HG03097 (cell line): ENCODE results near the gene ZC3HAV1.
"Not testable (repeated sequence)": the region's sequence is repeated elsewhere in the genome, so short reads cannot be mapped to it uniquely, and the experiment has no call there.

Experiments
- ATAC-seq: cut with Tn5 transposase; IDR thresholded peaks from one replicate; pipeline ENCODE4 v1.9.1; 2021; ENCODE audit not compliant: unreplicated experiment, low FRiP score

The ZC3HAV1 gene

DNA sequence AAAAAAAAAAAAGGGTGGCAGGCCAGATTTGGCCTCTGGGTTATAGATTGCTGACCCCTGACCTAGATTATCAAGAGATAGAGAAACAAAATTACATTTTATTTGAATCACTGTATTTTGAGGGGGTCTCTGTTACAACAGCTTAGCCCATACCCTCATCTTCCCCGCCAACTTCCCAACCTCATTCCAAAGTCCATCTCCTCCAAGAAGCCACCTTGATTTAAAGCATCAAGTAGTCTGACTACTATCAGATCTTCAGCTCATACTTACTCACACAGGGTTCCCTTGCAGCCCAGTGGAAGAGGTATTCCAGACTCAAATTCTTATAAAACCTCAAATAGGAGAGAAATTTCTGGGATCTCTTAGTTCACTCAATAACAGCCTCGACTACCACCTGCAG lies 20.4 kb downstream of the ZC3HAV1 start:
- no peak for ATAC-seq

DNA sequence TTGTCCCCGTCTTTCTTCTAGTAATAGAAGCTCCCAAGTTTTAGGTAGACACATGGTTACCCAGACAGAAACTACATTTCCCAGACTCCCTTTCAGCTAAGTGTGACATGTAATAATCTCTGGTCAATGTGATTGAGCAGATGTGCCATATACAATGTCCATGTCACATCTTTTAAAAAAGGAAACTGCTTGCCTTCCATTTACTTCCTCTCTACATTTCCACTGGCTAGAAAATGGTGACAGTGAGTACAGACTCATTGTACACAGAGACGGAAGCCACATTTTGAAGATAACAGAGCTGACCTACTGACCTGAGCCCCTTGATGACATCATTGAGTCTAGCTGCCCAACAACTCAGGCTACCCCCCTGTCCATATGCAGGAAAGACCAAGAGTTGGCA lies 21.3 kb downstream of the ZC3HAV1 start:
- no peak for ATAC-seq

DNA sequence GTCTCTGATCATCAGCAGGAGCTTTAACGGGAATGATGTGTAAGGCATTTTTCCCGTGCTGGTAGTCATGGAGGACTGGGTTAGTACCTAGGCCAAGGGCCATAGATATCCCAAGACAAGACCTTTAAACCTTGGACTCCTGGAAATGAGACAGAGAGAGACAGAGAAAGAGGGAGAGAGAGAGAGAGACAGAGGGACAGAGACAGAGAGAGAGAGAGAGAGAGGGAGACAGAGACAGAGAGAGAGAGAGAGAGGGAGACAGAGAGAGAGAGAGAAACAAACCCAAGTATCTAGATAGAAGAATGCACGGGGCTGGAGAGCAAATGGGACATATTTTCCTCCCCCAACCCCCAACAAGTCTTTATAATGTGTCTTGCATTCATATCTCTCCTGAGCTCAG lies 22.3 kb downstream of the ZC3HAV1 start:
- no peak for ATAC-seq

DNA sequence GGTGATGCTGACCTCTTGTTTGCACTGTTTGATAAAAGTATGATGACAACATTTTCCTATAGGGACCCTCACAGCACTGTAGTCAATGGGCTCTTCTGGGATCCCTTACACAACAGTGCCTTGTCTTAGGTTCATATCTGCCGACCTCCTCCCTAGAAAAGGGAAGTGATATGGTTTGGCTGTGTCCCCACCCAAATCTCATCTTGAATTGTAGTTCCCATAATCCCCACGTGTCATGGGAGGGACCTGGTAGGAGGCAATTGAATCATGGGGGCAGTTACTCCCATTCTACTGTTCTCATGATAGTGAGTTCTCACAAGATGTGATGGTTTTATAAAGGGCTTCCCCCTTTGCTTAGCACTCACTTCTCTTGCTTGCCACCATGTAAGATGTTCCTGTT lies 23.1 kb downstream of the ZC3HAV1 start:
- no peak for ATAC-seq

DNA sequence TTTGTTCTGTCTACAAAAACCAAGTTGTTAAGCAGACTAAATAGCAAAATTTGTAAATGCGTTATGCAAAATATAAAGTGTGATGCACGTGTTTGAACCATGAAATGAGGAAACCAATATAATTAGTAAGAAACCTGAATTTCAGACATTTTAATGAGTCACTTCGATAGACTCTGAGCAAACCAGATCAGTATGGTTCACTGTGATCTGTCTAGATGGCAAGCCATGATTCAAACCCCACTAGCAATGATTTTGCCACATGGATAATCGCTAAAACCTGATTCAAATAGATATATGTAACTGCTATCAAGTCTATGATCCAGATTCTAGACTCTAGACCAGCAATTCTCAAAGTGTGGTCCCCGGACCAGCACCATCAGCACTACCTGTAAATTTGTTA lies 24.8 kb downstream of the ZC3HAV1 start:
- ATAC-seq, result no peak

DNA sequence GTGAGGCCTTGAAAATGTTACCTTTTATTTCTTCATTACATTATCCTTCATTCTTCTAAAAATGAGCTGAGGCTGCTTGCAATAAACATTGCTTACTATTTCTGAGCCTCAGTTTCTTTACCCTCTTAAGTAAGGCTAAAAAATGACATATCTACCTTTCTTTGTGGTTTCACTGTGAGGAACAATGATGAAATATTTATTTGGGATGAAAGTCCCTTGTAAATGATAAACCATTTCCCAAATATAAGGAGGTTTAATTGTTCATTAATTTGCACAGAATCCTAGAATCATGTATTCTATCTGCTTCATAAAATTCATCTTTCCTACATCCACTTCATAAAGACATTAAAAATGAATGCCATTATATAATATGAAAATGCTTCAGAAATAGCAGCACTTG lies 27.9 kb downstream of the ZC3HAV1 start:
- no peak for ATAC-seq

DNA sequence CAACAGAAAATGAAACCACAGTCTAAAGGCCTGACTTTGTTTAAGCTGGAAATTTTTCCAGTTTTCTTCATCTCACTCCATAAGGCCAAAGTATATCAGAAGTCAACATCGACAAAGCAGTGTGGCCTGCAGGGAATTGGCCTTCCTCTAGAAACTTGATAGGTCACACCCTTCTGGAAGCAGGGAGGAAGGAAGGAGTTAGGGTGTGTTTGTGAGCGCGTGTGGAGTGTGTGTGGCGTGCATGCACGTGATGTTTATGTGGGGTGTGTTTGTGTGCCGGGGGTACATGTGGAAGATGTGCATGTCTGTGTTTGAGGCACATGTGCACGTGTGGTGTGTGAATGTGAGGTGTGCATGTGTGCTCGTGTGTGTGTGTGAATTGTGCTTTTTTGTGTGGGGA lies 28.6 kb downstream of the ZC3HAV1 start:
- ATAC-seq, result no peak

DNA sequence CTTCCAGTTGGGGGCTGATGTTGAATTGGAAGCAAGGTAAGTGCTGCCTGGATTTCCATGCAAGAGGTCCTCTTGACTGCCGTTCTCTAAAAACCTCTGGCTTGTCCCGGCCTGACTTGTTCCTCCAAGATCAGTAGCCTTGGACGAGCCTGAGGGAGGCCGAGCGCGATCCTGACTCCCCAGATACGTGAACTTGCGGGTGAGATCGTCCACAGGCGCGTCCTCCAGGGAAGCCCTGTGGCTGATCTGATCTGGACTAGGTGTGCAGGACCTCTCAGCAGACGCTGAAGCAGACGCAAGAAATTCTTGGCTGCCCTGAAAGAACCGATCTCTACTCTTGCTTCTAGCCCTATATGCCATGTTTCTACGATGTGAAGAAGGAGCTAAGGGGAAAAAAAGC lies 29.7 kb downstream of the ZC3HAV1 start:
- ATAC-seq, result no peak

DNA sequence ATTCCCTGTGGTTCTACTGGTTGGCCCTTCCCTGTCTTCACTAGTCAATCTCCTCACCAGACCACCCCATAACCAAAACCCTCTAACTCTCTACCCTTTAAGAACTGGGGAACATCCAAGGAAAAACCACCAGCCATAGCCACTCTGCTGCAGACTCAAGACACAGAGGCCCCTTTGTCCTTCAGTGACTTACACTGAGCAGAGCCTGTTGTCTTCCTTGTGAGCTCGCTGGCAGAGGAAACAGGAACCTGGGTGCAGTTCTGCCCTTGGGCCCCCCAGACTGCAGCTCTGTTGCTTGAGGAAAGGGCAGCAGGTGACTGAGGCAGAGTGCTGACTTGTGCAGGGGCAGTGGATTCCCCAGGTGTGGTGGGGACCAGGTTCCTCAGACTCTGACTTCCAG lies 30.6 kb downstream of the ZC3HAV1 start:
- ATAC-seq, result no peak

DNA sequence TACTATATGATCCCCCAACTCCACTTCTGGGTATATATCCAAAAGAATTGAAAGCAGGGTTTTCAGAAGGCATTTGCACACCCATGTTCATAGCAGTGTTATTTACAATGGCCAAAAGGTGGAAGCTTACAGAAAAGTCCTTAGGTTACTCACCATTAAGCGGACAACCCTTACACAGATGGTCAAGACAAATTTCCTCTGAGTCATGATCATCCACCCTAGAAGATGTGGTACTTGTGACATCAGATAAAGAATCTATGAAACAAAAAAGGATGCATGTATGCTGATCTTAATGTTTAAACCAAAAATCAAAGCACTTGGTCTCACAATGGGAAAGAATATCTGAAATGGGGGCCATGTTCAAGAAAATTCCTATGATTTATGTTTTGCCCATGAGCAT lies 31.1 kb downstream of the ZC3HAV1 start:
- no peak for ATAC-seq

DNA sequence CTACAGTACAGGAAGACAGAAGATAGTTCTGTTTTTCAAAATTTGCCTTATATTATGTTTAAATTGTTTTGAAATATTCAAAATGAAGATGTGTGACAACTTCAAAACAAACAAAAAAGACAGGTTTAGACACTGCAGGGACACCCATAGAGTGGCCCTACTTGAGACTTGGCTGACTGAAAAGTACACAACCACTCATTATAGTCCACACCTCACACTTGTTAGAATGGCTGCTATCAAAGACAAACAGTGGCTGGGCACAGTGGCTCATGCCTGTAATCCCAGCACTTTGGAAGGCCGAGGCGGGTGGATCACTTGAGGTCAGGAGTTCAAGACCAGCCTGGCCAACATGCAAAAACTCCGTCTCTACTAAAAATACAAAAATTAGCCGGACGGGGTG lies 31.8 kb downstream of the ZC3HAV1 start:
- ATAC-seq, result not testable (repeated sequence)

DNA sequence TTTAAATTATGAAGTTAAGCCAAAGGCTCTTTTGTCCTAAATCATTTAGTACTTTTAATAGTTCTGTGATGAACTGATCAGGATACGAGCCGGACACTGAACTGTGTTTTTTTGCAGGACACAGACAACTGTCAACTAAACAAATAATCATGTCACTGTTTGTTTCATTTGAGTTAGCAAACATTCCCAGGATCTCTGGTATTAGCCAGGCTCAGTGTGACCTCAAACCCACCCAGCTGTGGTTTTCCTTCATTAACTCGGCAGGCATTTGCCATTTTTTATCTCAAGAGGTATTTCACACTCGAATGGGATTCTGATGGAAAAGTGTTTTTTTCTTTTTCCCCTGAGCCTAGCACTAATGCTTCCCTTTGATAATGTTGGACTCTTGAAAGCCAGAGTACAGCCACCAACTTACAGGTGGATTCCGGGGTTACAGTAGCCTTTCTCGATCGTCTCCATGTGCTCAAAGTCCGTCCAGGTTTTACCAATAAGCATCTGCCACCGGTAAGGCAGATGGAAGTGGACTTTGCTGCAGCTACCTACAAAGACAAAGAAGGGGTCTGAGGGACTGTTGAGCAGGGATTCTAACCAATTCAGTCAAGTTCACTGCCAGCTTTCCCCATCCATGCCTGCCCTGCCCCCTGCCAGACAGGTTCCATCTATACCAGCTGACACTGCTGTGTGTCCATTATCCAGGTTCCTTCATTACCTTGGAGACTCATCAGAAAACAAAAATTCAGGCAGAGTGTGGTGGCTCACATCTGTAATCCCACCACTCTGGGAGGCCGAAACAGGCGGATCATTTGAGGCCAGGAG lies 33.4 kb downstream of the ZC3HAV1 start:
- no peak for ATAC-seq

DNA sequence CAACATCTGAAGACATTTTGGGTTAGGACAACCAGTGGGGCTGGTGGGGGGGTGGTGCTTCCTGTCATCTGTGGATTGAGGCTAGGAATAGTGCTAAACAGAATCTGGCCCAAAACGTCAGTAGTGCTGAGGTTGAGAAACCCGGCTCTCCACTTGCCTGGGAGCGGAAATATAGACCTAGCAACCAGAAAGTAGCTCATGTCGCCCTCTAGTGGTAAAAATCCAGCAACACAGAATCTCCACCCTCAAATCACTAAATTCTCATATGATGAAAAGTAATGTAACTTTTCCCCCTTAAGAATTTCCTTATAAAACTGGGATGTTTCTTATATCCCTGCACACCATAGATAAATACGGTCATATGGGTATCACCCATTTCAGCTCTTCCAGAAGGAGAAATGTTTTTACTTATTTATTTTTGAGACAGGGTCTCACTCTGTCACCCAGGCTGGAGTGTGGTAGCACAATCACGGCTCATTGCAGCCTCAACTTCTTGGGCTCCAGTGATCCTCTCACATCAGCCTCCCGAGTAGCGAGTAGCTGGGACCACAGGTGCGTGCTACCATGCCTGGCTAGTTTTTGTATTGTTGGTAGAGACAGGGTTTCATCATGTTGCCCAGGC lies 34.4 kb downstream of the ZC3HAV1 start:
- ATAC-seq, result peak; percentile 74

DNA sequence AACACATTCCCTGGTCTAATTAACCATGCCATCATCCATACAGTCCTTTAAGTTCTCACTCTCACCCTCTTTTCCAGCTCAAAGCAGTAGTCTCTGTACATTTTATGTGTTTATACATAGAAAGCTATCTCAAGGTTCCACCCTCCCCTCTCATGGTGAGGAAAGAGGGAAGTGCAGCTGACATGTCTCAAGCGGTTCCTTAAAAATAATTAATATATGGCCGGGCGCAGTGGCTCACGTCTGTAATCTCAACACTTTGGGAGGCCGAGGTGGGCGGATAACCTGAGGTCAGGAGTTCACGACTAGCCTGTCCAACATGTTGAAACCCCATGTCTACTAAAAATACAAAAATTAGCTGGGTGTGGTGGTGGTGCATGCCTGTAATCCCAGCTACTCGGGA lies 36.7 kb downstream of the ZC3HAV1 start:
- no peak for ATAC-seq

DNA sequence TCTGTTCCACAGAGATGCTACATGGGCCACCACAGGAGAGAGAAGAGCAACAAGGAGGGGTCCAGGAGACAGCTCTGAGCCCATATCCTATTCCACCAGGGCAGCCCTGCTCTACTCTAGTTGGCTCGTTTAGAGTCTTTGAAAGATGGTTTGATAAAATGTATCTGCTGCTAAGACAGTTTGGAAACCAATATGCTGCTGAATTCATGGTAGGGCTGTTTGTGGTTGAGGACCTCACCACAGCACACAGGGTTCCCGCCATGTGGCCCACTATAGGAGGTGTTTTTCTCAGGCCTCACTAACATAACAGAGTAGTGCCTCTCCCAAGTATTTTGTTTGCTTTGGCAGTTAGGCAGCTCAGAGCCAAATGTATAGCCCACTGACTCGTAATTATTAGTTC lies 37.8 kb downstream of the ZC3HAV1 start:
- no peak for ATAC-seq

DNA sequence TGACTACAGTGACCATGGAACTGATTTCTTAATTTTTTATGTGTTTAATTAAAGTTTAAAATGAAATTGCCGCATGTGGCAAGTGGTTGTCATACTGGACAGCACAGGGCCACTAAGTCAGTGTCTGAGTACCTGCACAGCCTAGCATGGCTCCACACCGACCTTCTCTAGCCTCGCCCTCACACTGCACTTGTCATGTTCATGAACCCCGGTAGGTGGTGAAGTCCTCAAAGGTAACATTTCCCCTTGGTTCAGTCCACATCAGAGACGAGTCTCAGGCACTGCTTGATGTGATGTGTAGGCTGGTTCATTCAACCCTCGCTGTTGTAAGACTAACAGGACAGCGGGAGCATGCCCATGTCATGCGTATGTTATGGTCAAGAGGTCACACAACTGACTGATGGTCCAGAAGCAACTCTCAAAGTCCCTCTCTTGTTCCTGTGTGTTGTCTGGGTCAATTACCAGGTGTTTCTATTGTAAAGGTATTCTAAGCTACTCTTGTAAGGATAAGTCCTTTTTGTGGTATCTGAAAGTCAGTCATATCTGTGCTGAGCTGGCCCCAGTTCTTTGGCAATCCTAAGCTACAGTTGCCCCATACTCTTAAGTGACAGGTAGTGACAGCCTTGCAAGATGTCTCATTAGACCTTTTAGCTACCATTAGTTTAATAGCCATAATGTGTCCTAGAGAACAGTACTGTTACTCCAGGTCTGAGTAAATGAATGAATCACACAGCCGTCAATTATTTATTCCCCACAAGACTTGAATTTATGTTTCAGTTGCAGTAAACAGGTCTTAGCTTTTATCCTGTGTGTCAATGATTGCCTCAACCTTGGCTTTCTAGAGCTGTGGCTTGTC lies 40.7 kb downstream of the ZC3HAV1 start:
- no peak for ATAC-seq

DNA sequence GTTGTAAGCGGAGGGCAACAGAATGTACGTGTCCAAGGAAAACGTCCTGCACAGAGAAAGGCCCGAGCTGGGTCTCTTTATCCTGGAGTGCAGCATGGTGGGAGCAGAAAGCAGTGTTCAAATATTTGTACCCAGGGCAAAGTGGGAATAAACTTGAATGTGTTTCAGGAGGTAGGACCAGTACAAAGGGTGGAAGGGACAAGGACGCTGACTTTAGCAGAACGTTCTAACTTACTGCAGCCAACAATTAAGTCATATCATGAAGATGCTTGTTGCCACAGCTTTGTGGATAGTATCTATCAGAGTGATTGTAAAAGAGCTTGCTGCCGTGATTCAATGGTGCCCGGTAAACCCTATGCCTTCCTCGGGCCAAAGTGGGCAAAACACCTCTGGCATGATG lies 43.2 kb downstream of the ZC3HAV1 start:
- ATAC-seq, result no peak

DNA sequence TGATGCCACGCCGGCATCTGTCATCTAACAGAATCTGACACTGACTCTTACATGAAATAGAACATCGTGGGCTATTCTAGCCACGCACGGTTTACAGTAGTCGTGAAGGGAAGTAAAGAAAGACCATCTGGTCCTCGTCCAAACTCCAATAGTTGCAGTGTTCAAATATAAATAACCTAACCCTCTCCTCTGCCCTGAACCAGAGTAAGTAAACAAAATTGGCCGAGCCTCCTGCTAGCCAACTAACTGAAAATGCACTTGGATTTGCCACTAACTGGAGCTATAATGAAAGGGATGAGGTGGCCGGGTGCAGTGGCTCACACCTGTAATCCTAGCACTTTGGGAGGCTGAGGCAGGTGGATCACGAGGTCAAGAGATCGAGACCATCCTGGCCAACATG lies 44.2 kb downstream of the ZC3HAV1 start:
- ATAC-seq, result no peak

DNA sequence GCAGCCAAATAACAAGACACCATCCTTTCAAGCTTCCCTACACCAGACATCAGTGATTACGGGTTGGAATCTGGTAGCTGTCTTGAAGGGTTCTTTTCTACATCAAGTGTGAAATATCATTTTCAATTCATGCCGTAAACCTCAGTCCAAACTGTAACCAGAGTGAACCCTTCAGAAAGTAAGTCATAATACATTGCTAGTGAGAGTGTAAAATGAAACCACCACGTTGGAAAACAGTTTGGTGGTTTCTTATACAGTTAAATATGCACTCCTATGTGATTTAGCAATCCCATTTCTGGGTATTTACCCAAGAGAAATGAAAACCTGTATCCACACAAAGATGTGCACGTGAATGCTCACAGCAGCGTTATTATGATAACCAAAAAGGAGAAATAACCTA lies 48.1 kb downstream of the ZC3HAV1 start:
- no peak for ATAC-seq

DNA sequence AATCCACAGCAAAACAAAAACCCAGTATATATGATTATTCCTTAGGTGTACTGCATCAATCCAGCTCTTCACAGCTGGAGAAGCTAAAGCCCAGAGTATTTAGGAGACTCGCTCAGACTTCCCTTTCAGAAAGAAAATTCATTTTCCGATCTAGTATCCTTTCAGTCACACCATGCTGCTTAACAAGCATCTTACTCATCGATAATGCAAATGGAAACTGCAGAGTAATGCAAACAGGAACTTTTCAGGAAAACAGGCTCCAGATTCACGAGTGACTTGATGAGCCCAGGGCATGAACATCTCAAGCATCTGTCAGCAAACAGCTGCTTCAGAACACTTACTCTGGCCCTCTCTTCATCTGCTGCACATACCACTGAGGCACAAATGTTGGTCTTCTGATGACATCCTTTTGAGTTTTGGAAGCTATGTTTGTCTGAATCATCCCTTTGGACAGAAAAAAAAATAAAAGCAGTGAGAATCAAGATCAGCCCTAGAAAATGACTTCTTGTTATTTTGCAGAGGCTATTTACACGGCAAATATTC lies 48.8 kb downstream of the ZC3HAV1 start:
- no peak for ATAC-seq

DNA sequence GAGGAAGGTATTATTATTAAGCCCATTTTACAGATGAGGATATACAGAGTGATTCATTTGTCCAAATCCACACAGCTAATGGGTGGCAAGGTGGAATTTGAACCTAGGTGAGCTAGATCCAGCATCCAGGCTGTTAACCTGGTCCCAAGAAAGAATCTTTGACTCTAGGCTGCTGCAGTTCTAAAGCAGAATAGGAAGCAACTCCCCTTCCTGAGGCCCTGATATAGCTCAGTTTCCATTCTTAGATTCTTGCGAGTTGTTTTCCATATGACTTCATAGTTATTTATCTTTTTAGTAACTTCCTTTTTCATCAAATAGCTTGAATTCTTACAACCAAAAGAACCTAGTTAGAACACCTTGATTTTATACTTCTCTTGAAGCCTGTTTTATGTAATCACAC lies 49.6 kb downstream of the ZC3HAV1 start:
- ATAC-seq, result no peak
